Measurements from ENCODE around the gene DNAJC5.
"Not testable (repeated sequence)": the region's sequence is repeated elsewhere in the genome, so short reads cannot be mapped to it uniquely, and the experiment has no call there.

Gene DNAJC5

GRCh38 chr20:63915471-63915870 lies 20.5 kb downstream of the DNAJC5 start:
- no peak for DNase-seq

GRCh38 chr20:63916371-63916939 lies 21.5 kb downstream of the DNAJC5 start:
- not testable (repeated sequence) for DNase-seq

GRCh38 chr20:63917811-63918210 lies 22.9 kb downstream of the DNAJC5 start:
- no peak for DNase-seq

- no peak for DNase-seq
Observed at GRCh38 chr20:63919130-63919529, 24.2 kb downstream of the DNAJC5 start.

- DNase-seq = no peak
Observed at GRCh38 chr20:63920226-63920625, 25.3 kb downstream of the DNAJC5 start.

- DNase-seq = no peak
Observed at GRCh38 chr20:63923651-63924050, 28.7 kb downstream of the DNAJC5 start.

- DNase-seq = no peak
Observed at GRCh38 chr20:63924241-63924640, 29.3 kb downstream of the DNAJC5 start.

- DNase-seq = no peak
Observed at GRCh38 chr20:63926298-63926697, 31.4 kb downstream of the DNAJC5 start.

GRCh38 chr20:63929071-63929470 lies 34.1 kb downstream of the DNAJC5 start:
- DNase-seq = no peak

- DNase-seq = not testable (repeated sequence)
Observed at GRCh38 chr20:63929473-63929883, 34.6 kb downstream of the DNAJC5 start.

- no peak for DNase-seq
Observed at GRCh38 chr20:63930971-63931553, 36.1 kb downstream of the DNAJC5 start.

GRCh38 chr20:63931735-63932134 lies 36.8 kb downstream of the DNAJC5 start:
- no peak for DNase-seq

GRCh38 chr20:63932606-63933160 lies 37.8 kb downstream of the DNAJC5 start:
- DNase-seq = no peak

- DNase-seq = no peak
Observed at GRCh38 chr20:63933646-63934045, 38.7 kb downstream of the DNAJC5 start.

GRCh38 chr20:63934271-63935068 lies 39.5 kb downstream of the DNAJC5 start:
- no peak for DNase-seq

- DNase-seq = no peak
Observed at GRCh38 chr20:63935447-63935846, 40.5 kb downstream of the DNAJC5 start.

- no peak for DNase-seq
Observed at GRCh38 chr20:63937596-63937995, 42.7 kb downstream of the DNAJC5 start.

GRCh38 chr20:63939061-63939935 lies 44.4 kb downstream of the DNAJC5 start:
- DNase-seq = no peak

- no peak for DNase-seq
Observed at GRCh38 chr20:63940071-63940471, 45.1 kb downstream of the DNAJC5 start.

GRCh38 chr20:63940472-63941266 lies 45.7 kb downstream of the DNAJC5 start:
- no peak for DNase-seq

- no peak for DNase-seq
Observed at GRCh38 chr20:63941282-63942081, 46.6 kb downstream of the DNAJC5 start.
